ENCODE results near the gene SULT1A1.
"Not testable (repeated sequence)": the region's sequence is repeated elsewhere in the genome, so short reads cannot be mapped to it uniquely, and the experiment has no call there.

Gene SULT1A1

GRCh38 chr16:28614561-28614960, 4.7 kb upstream of the SULT1A1 start:
- not testable (repeated sequence) for H3K27ac Mint-ChIP-seq; H3K27me3 Mint-ChIP-seq; H3K36me3 Mint-ChIP-seq; H3K9me3 Mint-ChIP-seq (ENCODE audit: low read depth); H3K4me3 Mint-ChIP-seq
- H3K4me1 Mint-ChIP-seq (ENCODE audit: low read depth), result peaks cover 13% of the 10 kb centered on the region

DNA sequence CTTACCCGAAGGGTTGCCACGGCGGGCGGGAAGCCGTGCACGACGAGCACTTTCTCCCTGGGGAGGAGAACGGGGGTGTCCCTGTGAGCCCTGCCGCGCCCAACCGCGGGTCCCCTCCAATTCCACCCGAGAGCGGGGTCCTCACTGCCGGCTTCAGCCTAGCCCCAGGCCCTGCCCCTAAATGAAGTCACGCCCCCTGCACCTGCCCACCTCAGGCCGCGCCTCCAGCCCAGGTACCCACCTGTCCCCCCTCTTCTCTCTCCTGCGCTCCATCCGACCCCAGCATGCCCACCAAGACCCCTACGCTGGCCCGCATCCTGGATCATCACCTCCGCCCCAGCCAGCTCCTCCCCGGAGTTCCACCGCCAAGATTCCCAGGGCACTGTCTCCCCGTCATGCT, 4.1 kb upstream of the SULT1A1 start:
- not testable (repeated sequence) for H3K27ac Mint-ChIP-seq; H3K9me3 Mint-ChIP-seq (ENCODE audit: low read depth); H3K36me3 Mint-ChIP-seq; H3K4me3 Mint-ChIP-seq; H3K27me3 Mint-ChIP-seq
- peaks cover 15% of the 10 kb centered on the region for H3K4me1 Mint-ChIP-seq (ENCODE audit: low read depth)

GRCh38 chr16:28612359-28613280, 2.8 kb upstream of the SULT1A1 start:
- peaks cover 15% of the 10 kb centered on the region for H3K4me1 Mint-ChIP-seq (ENCODE audit: low read depth)
- not testable (repeated sequence) for H3K9me3 Mint-ChIP-seq (ENCODE audit: low read depth); H3K27ac Mint-ChIP-seq; H3K4me3 Mint-ChIP-seq; H3K36me3 Mint-ChIP-seq; H3K27me3 Mint-ChIP-seq

DNA sequence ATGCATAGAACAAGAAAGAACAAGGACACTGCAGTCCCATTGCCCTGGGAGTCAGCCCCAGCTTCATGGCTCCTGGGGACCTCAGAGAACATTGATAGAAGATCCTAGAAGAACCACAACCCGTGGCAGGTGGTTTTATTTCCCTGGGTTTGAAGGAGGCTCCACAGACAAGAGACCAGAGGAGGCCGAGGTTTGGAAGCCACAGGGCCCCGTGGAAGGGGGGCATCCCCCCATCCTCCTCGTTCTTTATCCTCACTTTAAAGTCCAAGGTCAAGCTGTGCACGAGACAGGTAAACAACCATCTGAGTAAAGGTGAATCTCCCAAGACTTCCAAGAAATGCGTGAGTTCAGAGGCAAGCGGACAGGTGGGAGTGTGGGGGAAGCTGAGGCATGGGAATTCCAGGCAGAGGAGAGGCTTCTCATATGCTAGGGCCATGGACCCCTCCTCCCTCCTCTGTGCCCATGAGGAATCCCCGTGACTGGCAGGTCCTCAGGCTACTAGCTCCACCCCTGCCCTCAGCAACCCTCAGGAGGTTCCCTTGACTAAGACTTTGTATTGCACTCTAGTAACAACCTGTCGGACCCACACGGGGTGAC, 849 bp upstream of the SULT1A1 start:
- no peak overlapping the region for H3K27ac Mint-ChIP-seq
- H3K4me3 Mint-ChIP-seq, result no peak overlapping the region

GRCh38 chr16:28608867-28609596, 812 bp downstream of the SULT1A1 start:
- H3K27ac Mint-ChIP-seq, H3K4me3 Mint-ChIP-seq: not testable (repeated sequence)

More for the DNA sequence above, 849 bp upstream of the SULT1A1 start:
- Mint-ChIP-seq H3K9me3 (ENCODE audit: low read depth) (no peaks in the 10 kb centered on the region), H3K36me3 (no peaks in the 10 kb centered on the region), H3K27me3 (no peaks in the 10 kb centered on the region), H3K4me1 (ENCODE audit: low read depth) (peaks cover 14% of the 10 kb centered on the region)

DNA sequence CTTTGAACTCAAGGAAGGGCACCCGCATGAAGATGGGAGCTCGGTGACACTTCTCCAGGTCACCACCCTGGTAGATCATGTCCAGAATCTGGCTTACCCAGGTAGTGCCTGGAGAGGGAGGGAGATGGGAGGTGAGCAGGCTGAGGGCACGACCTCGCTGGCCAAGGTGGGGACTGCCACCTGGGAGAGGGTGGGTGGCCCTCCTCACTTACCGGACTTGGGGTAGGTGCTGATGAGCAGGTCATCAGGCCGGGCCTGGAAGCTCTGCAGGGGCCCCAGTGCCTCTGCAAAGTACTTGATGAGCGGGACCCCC, 1.4 kb downstream of the SULT1A1 start:
- peaks cover 14% of the 10 kb centered on the region for H3K4me1 Mint-ChIP-seq (ENCODE audit: low read depth)
- not testable (repeated sequence) for H3K4me3 Mint-ChIP-seq; H3K27ac Mint-ChIP-seq; H3K27me3 Mint-ChIP-seq; H3K9me3 Mint-ChIP-seq (ENCODE audit: low read depth); H3K36me3 Mint-ChIP-seq

More at GRCh38 chr16:28608867-28609596, 812 bp downstream of the SULT1A1 start:
- H3K36me3 Mint-ChIP-seq; H3K27me3 Mint-ChIP-seq; H3K9me3 Mint-ChIP-seq (ENCODE audit: low read depth): not testable (repeated sequence)
- H3K4me1 Mint-ChIP-seq (ENCODE audit: low read depth), result peaks cover 14% of the 10 kb centered on the region

GRCh38 chr16:28607681-28608495, 2.0 kb downstream of the SULT1A1 start:
- peaks cover 14% of the 10 kb centered on the region for H3K4me1 Mint-ChIP-seq (ENCODE audit: low read depth)
- not testable (repeated sequence) for H3K27me3 Mint-ChIP-seq; H3K4me3 Mint-ChIP-seq; H3K27ac Mint-ChIP-seq; H3K36me3 Mint-ChIP-seq; H3K9me3 Mint-ChIP-seq (ENCODE audit: low read depth)

DNA sequence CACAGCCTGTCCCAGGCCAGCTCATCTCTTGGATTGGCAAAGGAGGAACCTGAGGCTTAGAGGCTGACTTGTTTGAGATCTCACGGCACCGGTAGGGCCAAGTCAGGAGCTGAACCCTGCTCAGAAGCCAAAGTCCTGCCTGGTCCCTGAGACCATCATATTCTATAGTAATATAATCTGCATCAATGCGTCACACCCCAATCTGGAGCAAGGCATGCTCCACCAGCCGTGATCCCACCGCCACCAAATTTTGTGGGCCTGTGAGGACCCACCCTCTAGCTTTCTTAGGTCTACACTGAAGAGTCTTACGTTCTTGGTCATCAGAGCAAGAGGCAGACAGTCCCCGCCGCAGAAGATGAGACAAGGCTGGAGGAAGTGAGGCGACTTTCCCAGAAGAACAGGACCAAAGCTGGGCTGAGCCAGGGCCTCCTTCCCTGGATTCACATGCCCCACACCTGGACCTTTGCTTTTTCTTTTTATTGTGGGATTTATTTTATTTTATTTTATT, 2.7 kb downstream of the SULT1A1 start:
- H3K27me3 Mint-ChIP-seq, result no peaks in the 10 kb centered on the region
- no peaks in the 10 kb centered on the region for H3K36me3 Mint-ChIP-seq
- no peaks in the 10 kb centered on the region for H3K9me3 Mint-ChIP-seq (ENCODE audit: low read depth)
- no peak overlapping the region for H3K4me3 Mint-ChIP-seq
- H3K4me1 Mint-ChIP-seq (ENCODE audit: low read depth), result peaks cover 14% of the 10 kb centered on the region
- no peak overlapping the region for H3K27ac Mint-ChIP-seq

DNA sequence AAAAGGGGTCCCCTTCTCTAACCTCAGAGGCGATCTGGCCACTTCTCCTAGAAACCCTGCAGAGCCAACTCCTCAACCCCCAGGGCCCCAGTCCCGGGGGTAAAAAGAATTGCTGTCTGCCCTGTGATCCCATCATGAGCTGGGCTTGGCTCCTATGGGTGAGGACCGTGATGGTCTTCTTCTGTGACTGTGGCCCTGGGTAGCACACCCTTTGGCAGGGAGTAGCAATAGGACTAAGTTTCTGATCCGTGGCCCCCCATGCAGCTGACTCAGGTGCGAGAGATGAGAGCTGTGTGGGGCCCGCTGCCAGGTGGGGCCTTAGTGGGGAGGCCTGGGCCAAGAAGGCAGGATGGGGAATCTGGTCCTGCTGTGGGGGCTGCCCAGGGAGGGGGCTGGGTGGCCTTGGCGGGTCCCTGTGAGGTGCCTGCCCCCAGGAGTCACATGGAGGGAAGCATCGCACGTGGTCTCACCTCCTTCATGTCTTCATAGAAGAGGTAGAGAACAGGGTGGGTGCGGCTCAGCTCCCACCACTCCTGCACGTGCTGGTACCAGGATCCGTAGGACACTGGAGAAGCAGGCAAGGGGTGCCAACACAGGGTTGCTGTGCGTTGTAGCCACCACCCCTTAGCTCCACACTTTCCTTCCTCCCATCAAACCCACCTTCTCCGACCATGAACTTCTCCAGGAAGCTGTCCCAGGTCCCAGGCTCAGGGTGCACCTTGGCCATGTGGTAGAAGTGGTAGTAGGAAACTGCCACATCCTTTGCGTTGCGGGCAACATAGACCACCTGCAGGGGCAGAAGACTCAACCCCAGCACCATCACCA, 3.3 kb downstream of the SULT1A1 start:
- H3K4me3 Mint-ChIP-seq, result no peak overlapping the region
- no peaks in the 10 kb centered on the region for H3K36me3 Mint-ChIP-seq

GRCh38 chr16:28604186-28604565, 5.7 kb downstream of the SULT1A1 start:
- Mint-ChIP-seq H3K9me3 (ENCODE audit: low read depth) (no peaks in the 10 kb centered on the region), H3K4me1 (ENCODE audit: low read depth) (no peaks in the 10 kb centered on the region), H3K4me3 (no peak overlapping the region), H3K36me3 (no peaks in the 10 kb centered on the region), H3K27me3 (no peaks in the 10 kb centered on the region), H3K27ac (no peak overlapping the region)

More for the DNA sequence above, 3.3 kb downstream of the SULT1A1 start:
- Mint-ChIP-seq H3K4me1 (ENCODE audit: low read depth) (peaks cover 14% of the 10 kb centered on the region), H3K27me3 (no peaks in the 10 kb centered on the region), H3K27ac (no peak overlapping the region), H3K9me3 (ENCODE audit: low read depth) (no peaks in the 10 kb centered on the region)

- Mint-ChIP-seq H3K4me3 (no peak overlapping the region), H3K9me3 (ENCODE audit: low read depth) (no peaks in the 10 kb centered on the region), H3K4me1 (ENCODE audit: low read depth) (no peaks in the 10 kb centered on the region), H3K27me3 (no peaks in the 10 kb centered on the region), H3K36me3 (no peaks in the 10 kb centered on the region), H3K27ac (no peak overlapping the region)
Measured at GRCh38 chr16:28603381-28604185, 6.3 kb downstream of the SULT1A1 start.

- H3K9me3 Mint-ChIP-seq (ENCODE audit: low read depth), result no peaks in the 10 kb centered on the region
- H3K4me3 Mint-ChIP-seq, result no peak overlapping the region
- H3K36me3 Mint-ChIP-seq, result no peaks in the 10 kb centered on the region
- no peak overlapping the region for H3K27ac Mint-ChIP-seq
- no peaks in the 10 kb centered on the region for H3K27me3 Mint-ChIP-seq
- H3K4me1 Mint-ChIP-seq (ENCODE audit: low read depth), result no peaks in the 10 kb centered on the region
Measured at GRCh38 chr16:28602529-28602928, 7.3 kb downstream of the SULT1A1 start.

DNA sequence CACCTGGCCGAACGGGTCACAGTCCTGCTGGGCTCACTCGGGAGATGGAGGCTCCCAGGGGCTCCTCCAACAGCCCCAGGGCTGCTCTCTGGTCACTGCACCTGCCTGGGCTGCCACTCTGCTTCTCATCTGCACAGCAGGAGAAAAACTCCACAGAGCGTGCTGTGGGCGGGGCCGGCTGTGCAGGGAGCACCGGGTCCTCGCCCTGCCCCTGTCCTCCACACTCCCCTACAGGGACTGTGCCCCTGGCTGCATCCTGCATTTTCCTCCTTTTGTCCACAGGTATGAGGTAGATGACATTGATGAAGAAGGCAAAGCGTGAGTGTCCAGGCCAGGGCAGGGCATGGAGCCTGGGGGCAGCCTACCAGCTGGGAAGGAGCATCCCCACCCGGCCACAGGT, 7.8 kb downstream of the SULT1A1 start:
- not testable (repeated sequence) for H3K4me3 Mint-ChIP-seq; H3K27me3 Mint-ChIP-seq; H3K4me1 Mint-ChIP-seq (ENCODE audit: low read depth); H3K9me3 Mint-ChIP-seq (ENCODE audit: low read depth); H3K36me3 Mint-ChIP-seq; H3K27ac Mint-ChIP-seq
